HepG2 (cell line): ENCODE data around the gene GRK5. TPM values are rescaled to one million over a fixed set of nuclear protein-coding genes. Genes with fewer than 3 reads are reported as not detected.

Experiments used
- ATAC-seq: fragments of 200-7000 bp; cut with Tn5 transposase; 3 replicates; pipeline ENCODE4 v1.9.1; 2020; ENCODE audit warnings: mild to moderate bottlenecking, moderate library complexity
- BruUV-seq: library from RNA; stranded (reverse); fragments of 400-500 nt; replicated peaks from 2 replicates; lab custom pipeline; 2021; lab: Mats Ljungman, UMichigan
- CTCF ChIA-PET: fragments of 300-600 bp; formaldehyde crosslinking; extraction: SDS; loops from one replicate; lab custom pipeline; 2021; ENCODE audit warnings: low total read pairs, inconsistent platforms, low intra/inter-chr PET ratio; lab: Yijun Ruan, JAX
- POLR2A ChIA-PET: fragments of 350-600 bp; sonication (Branson Sonifier 250); formaldehyde crosslinking; loops from one replicate; lab custom pipeline; 2020; ENCODE audit warnings: antibody characterized with exemption, inconsistent platforms; lab: Yijun Ruan, JAX
- DNase-seq: peaks from one replicate; pipeline ENCODE4 v3.0.0-alpha.2; 2015; ENCODE audit warnings: low spot score
- FAIRE-seq: peaks from 3 replicates; lab custom pipeline; 2011; peaks lifted over from hg19 to GRCh38; lab: Jason Lieb, UNC
- H2AFZ ChIP-seq: one replicate; pipeline ENCODE4 v1.6.1; 2011; ENCODE audit warnings: low read length, inconsistent platforms
- H3K27ac ChIP-seq: fragments of 300-600 bp; 3 replicates; pipeline ENCODE4 v1.8.0; 2011; ENCODE audit warnings: mixed run types, mild to moderate bottlenecking, mixed read lengths, low read length, inconsistent platforms; ENCODE audit not compliant: insufficient read depth; ENCODE audit errors: extremely low read length
- H3K27me3 ChIP-seq, 2 experiments: fragments of 200-600 bp in 1 of 2; 2 replicates in 1 of 2; 3 replicates in 1 of 2; pipeline versions ENCODE4 v1.6.0 to v1.8.0; 2011; ENCODE audit warnings: low read length in 2 of 2, mild to moderate bottlenecking in 2 of 2, moderate library complexity in 2 of 2, inconsistent platforms in 1 of 2; ENCODE audit not compliant: insufficient read depth in 2 of 2, control insufficient read depth in 1 of 2
- H3K36me3 ChIP-seq, 2 experiments: fragments of 200-600 bp in 1 of 2; replicated peaks in 1 of 2; 2 replicates in 1 of 2; 3 replicates in 1 of 2; pipeline versions ENCODE4 v1.5.1 to v1.8.0; 2011; ENCODE audit warnings: low read length in 2 of 2, inconsistent platforms in 1 of 2; ENCODE audit not compliant: insufficient read depth in 2 of 2, control insufficient read depth in 1 of 2
- H3K4me1 ChIP-seq: 2 replicates; pipeline ENCODE4 v1.5.1; 2012; ENCODE audit warnings: low read length, inconsistent platforms; ENCODE audit not compliant: insufficient read depth
- H3K4me2 ChIP-seq: 2 replicates; pipeline ENCODE4 v1.6.0; 2011; ENCODE audit warnings: low read depth, low read length, inconsistent platforms
- H3K4me3 ChIP-seq, 3 experiments: fragments of 200-600 bp in 1 of 3; sonication (generic), shearing (Covaris generic) in 1 of 3; replicated peaks in 1 of 3; 2 replicates each; pipeline ENCODE4 v1.5.1; 2011 to 2016; ENCODE audit warnings: low read length in 3 of 3, inconsistent platforms in 2 of 3, low read depth in 2 of 3, mild to moderate bottlenecking in 2 of 3, control low read depth in 1 of 3, mixed read lengths in 1 of 3; ENCODE audit not compliant: insufficient read depth in 1 of 3
- H3K79me2 ChIP-seq: one replicate; pipeline ENCODE4 v1.6.1; 2011; ENCODE audit warnings: low read length, inconsistent platforms; ENCODE audit not compliant: insufficient read depth
- H3K9ac ChIP-seq: 2 replicates; pipeline ENCODE4 v1.6.0; 2011; ENCODE audit warnings: mild to moderate bottlenecking, low read depth, low read length, inconsistent platforms; ENCODE audit not compliant: insufficient read depth
- H3K9me3 ChIP-seq: 2 replicates; pipeline ENCODE4 v1.5.1; 2012; ENCODE audit warnings: mild to moderate bottlenecking, low read length
- H4K20me1 ChIP-seq: 2 replicates; pipeline ENCODE4 v1.6.0; 2011; ENCODE audit warnings: inconsistent platforms, mild to moderate bottlenecking, low read length, moderate library complexity; ENCODE audit not compliant: insufficient read depth
- NFKBIZ ChIP-seq: IDR thresholded peaks from 2 replicates; pipeline ENCODE4 v1.6.1; 2018; ENCODE audit warnings: missing genetic modification reagents, missing compliant biosample characterization
- SAFB2 ChIP-seq: sonication (generic); formaldehyde crosslinking; IDR thresholded peaks from 2 replicates; pipeline ENCODE4 v1.5.1; 2020; ENCODE audit warnings: missing genetic modification reagents, low read depth, mild to moderate bottlenecking, borderline replicate concordance
- ZFP36L1 ChIP-seq: sonication (generic); formaldehyde crosslinking; IDR thresholded peaks from 2 replicates; pipeline ENCODE4 v1.8.0; 2022; ENCODE audit warnings: mild to moderate bottlenecking, missing genetic modification reagents, moderate library complexity
- WGBS: methylation state at CpG from one replicate; pipeline ENCODE4 v1.1.6; 2017; ENCODE audit warnings: low lambda C conversion rate; 5-methylcytosine and 5-hydroxymethylcytosine counted together
- in situ Hi-C: cut with HindIII; loops from 2 replicates; pipeline ENCODE4 v1.10.0; 2017; ENCODE audit warnings: low pct_unique_long_range_greater_than_20kb; ENCODE audit not compliant: extremely low pct_ligation_motif_present
- intact Hi-C: fragments of 100-400 bp; cut with micrococcal nuclease; formaldehyde crosslinking; loops from one replicate; pipeline ENCODE4 v1.10.0; 2022; ENCODE audit not compliant: unreplicated experiment
- polyA plus RNA-seq, 8 experiments: library from polyadenylated mRNA; depleted of rRNA in 3 of 8; stranded (reverse) in 7 of 8; unstranded in 1 of 8; fragments of >200 nt; fragmentation: Illumina TruSeq in 4 of 8; extraction: Trizol in 4 of 8; gene quantifications; 2 replicates each; pipeline versions ENCODE4 v1.2.1 to v1.2.3, GENCODE V29; 2011 to 2016; ENCODE audit warnings: low read depth in 4 of 8, missing spikeins in 1 of 8, mixed read lengths in 1 of 8; ENCODE audit not compliant: insufficient read depth in 1 of 8
- total RNA-seq, 5 experiments: library from RNA; depleted of rRNA; stranded (reverse); fragments of >200 nt; fragmentation: Illumina TruSeq; extraction: Trizol; gene quantifications; 2 replicates each; pipeline ENCODE4 v1.2.3, GENCODE V29; 2016; ENCODE audit warnings: low read depth in 1 of 5
- TF ChIP-seq, protein P1 (sequence below): sonication (generic); formaldehyde crosslinking; IDR thresholded peaks from one replicate; pipeline ENCODE4 v1.5.1; 2020; ENCODE audit warnings: mild to moderate bottlenecking, missing genetic modification reagents; ENCODE audit errors: not compliant biosample characterization

Gene GRK5
- total and polyA plus RNA-seq, 2 of the 13 experiments (the other 11 are each of a cell fraction or from before 2014, with no cell fraction given): 10.4 to 12.6 TPM

DNA sequence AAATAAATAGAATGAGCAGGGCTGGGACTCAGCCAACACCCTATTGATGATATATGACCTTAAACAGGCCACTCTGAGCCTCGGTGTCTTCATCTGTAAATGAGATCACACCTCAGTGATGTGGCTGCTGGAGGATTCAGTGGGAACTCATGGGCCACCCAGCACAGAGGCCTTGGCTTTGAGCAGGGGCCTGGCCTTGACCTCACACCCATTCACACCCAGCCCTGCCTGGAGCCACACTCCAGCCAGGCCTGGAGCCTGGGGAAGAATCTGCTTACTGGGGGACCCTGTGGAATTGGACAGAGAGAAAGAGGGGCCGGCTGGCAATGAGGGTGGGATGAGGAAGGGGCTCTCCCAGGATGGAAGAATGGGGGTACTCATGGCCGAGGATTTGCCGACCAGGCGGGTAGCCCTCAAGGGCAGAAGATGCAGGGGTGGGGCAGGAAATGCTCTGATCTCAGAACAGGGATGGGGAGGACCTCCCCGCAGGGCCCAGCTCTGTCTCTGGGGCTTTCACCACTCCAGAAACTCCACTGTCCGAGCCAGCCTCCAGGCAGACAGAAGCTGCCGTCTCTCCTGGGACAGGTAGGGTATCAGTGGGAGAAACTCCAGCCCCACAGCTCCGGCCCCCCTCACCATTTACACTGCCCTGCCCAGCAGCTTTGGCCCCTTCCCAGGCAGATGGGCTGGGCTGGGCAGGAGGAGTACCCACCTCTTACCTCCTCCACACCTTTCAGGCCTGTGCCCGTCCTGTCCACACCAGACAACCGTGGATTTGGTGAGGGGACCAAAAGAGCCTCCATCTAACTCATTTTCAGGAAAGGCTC, 253.2 kb downstream of the GRK5 start (continued):
- TF ChIP-seq, protein P1, sequence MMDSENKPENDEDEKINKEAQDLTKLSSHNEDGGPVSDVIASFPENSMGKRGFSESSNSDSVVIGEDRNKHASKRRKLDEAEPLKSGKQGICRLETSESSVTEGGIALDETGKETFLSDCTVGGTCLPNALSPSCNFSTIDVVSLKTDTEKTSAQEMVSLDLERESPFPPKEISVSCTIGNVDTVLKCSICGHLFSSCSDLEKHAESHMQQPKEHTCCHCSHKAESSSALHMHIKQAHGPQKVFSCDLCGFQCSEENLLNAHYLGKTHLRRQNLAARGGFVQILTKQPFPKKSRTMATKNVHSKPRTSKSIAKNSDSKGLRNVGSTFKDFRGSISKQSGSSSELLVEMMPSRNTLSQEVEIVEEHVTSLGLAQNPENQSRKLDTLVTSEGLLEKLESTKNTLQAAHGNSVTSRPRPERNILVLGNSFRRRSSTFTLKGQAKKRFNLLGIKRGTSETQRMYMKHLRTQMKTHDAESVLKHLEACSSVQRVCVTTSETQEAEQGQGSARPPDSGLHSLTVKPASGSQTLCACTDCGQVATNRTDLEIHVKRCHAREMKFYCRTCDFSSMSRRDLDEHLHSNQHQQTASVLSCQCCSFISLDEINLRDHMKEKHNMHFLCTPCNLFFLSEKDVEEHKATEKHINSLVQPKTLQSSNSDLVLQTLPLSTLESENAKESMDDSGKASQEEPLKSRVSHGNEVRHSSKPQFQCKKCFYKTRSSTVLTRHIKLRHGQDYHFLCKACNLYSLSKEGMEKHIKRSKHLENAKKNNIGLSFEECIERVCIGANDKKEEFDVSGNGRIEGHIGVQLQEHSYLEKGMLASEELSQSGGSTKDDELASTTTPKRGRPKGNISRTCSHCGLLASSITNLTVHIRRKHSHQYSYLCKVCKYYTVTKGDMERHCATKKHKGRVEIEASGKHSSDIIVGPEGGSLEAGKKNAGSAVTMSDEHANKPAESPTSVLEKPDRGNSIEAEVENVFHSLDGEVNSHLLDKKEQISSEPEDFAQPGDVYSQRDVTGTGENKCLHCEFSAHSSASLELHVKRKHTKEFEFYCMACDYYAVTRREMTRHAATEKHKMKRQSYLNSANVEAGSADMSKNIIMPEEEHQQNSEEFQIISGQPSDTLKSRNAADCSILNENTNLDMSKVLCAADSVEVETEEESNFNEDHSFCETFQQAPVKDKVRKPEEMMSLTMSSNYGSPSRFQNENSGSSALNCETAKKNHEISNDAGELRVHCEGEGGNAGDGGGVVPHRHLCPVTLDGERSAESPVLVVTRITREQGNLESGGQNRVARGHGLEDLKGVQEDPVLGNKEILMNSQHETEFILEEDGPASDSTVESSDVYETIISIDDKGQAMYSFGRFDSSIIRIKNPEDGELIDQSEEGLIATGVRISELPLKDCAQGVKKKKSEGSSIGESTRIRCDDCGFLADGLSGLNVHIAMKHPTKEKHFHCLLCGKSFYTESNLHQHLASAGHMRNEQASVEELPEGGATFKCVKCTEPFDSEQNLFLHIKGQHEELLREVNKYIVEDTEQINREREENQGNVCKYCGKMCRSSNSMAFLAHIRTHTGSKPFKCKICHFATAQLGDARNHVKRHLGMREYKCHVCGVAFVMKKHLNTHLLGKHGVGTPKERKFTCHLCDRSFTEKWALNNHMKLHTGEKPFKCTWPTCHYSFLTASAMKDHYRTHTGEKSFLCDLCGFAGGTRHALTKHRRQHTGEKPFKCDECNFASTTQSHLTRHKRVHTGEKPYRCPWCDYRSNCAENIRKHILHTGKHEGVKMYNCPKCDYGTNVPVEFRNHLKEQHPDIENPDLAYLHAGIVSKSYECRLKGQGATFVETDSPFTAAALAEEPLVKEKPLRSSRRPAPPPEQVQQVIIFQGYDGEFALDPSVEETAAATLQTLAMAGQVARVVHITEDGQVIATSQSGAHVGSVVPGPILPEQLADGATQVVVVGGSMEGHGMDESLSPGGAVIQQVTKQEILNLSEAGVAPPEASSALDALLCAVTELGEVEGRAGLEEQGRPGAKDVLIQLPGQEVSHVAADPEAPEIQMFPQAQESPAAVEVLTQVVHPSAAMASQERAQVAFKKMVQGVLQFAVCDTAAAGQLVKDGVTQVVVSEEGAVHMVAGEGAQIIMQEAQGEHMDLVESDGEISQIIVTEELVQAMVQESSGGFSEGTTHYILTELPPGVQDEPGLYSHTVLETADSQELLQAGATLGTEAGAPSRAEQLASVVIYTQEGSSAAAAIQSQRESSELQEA (CRISPR knock-in tag): no peak

DNA sequence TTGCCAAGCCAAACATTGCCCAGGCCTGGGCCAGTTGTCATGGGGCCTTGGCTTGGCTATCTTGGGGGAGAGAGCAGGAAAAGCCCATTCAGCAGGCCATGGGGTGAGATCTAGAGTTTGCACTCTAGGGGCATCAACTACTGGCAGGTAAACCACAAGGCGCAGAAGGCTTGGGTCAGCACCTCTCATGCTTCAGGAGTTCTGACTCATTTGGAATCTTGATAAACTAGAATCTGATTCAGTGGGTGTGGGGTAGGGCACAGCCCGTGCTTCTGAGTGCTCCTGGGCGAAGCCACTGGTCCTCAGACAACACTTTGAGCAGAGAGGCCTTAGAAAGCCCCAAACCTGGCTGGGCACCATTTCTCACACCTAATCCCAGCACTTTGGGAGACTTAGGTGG, 254.0 kb downstream of the GRK5 start:
- ChIA-PET CTCF (no interaction called here), POLR2A (no interaction called here)
- H3K27ac ChIP-seq: no peak overlapping the region
- ATAC-seq (peak; percentile 11), DNase-seq (no peak), FAIRE-seq (no peak)
- intact Hi-C loops: no loop called here
- TF ChIP-seq NFKBIZ (CRISPR knock-in tag) (no peak), ZFP36L1 (CRISPR knock-in tag) (no peak), SAFB2 (CRISPR knock-in tag) (no peak)
- no peaks in the 10 kb centered on the region for H3K36me3 ChIP-seq
- H3K9me3 ChIP-seq: no peaks in the 10 kb centered on the region
- H3K4me3 ChIP-seq: no peak overlapping the region
- H4K20me1 ChIP-seq: no peaks in the 10 kb centered on the region
- in situ Hi-C loops: no loop called here
- no peaks in the 10 kb centered on the region for H3K79me2 ChIP-seq
- no peak overlapping the region for H3K4me2 ChIP-seq
- peaks cover 0 to 11% of the 10 kb centered on the region in 2 experiments; a peak in 2 of 5 replicates for H3K27me3 ChIP-seq
- H2AFZ ChIP-seq: no peak overlapping the region
- H3K4me1 ChIP-seq: peaks cover 12% of the 10 kb centered on the region
- 63% methylated on average over 3 of the region's 3 CpGs for WGBS
- BruUV-seq: no TSS peak
- no peak overlapping the region for H3K9ac ChIP-seq
